AG08395 (cell line): Measurements from ENCODE around the gene DSCAM.
A peak's percentile ranks its signal among the peaks of the same experiment; 100 is the strongest.

Experiments
- DNase-seq: peaks from one replicate; pipeline ENCODE4 v3.0.0; 2012; ENCODE audit warnings: mixed read lengths, low spot score

Gene DSCAM

DNA sequence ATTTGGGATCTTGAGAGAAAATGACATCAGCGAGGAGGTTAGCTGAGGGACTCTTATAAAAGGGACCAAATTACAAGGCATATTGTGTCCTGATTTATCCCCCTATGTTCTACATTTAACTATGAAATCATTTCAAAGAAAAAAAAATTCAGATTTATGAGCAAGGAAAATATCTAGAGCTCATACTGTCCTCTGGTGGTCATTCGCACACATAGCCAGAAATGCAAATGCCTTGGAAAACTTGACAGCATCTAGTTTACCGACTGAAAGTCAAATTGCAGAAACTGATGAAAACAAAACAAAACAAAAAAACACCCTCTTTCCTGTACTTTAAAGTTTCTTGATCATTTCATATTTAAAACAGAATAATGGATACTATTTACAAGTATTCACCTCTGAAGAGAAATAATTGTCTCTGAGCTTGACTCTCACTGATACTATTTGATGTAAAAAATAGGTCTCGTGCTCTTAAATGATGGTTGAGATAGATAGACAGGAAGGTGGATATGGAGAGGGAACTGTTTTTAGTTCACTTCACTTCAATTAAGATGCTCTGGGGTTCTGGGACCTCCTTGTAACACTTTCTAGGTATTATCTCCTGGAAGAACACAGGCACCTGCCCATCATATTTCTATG is 725.9 kb downstream of the DSCAM start:
- DNase-seq: peak; percentile 20

DNA sequence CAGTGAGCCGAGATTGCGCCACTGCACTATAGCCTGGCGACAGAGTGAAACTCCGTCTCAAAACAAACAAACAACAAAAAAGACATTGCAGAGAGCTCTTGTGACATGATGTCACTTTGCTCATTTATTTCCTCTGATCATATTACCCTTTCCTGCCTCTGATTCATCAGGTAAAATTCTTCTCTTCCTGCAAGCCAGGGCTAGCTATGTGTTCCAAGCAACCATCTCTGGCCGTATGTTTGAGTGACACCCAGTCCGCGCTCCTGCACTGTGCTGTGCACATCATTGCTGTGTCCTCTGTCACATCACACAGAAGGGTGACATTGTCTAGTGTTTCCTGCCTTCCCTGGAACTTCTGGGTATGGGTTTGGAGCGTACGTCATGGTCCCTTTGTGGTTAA is 728.4 kb downstream of the DSCAM start:
- DNase-seq: no peak

DNA sequence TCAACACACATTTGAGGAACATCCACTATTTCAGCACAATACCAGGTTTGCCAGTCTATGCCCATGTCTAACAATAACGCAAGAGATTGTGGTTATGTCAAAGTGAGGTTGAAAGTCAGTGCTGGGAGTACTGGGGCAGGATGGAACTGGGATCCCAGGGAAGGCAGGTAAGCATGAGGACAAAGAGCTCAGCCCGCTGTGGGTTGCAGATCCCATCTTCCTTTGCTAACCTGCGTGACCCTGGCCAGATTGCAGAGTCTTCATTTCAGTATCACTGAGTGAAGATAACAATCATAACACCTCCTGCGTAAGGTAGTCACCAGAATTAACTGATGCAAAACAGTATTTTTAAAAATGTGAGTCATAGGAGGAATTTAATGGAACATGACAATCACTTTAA is 729.7 kb downstream of the DSCAM start:
- DNase-seq: no peak

DNA sequence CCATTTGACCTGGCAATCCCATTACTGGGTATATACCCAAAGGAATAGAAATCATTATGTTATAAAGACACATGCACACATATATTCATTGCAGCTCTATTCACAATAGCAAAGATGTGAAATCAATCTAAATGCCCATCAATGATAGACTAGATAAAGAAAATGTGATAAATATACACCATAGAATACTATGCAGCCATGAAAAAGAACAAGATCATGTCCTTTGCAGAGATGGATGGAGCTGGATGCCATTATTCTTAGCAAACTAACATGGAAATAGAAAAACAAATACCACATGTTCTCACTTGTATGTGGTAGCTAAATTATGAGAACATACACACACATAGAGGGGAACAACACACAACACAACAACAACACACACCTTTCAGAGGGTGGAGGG is 731.2 kb downstream of the DSCAM start:
- DNase-seq: no peak

DNA sequence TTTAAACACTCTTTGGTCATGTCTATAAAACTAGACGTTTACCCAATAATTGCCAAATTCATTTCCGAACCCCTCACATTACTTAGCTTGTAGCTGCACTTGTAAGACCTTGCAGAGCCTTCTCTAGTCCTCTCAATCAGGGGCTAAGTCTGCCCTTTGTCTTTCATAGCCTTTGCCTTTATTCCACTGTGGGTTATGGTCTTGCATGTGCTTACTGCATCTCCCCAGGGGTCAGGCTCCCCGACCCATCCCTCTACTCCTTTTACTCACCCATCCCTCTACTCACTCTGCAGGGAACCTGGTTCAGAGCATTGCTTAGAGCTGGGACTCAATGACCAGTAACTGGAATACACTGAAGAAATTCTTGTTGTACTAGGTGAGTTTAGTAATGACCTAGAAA is 744.3 kb downstream of the DSCAM start:
- no peak for DNase-seq

DNA sequence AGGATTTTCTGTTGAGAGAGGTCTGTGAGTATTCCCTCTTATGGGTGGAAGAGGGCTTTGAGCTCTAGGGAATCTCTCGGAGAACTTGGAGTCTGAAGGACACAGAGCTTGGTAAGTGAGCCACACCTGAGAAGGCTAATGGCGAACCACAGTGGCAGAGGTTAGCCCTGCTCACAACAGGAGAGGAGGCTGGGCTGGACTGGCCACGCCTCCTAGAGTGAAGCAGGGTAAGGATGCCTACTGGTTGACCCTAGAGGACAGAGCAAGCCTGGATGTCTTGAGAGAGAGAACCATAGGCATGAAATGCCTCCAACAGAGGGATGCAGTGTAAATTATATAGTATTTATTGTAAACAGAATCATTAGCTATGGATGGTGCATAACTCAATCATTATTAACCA is 747.1 kb downstream of the DSCAM start:
- DNase-seq: no peak

DNA sequence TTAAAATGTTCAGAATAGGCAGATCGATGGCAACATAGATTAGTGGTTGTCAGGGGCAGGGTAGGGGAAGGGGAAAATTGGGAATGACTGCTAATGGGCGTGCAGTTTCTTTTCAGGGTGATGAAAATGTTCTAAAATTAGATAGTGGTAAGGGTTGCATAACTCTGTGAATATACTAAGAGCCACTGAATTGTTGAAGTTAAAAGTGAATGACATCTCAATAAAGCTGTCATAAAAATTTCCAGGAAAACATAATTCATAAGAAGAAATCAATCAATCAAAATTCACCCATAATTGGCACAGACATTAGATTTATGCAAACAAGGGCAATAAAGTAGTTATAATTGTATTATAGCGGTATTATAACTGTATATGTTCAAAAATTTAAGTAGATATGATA is 751.5 kb downstream of the DSCAM start:
- DNase-seq: no peak

DNA sequence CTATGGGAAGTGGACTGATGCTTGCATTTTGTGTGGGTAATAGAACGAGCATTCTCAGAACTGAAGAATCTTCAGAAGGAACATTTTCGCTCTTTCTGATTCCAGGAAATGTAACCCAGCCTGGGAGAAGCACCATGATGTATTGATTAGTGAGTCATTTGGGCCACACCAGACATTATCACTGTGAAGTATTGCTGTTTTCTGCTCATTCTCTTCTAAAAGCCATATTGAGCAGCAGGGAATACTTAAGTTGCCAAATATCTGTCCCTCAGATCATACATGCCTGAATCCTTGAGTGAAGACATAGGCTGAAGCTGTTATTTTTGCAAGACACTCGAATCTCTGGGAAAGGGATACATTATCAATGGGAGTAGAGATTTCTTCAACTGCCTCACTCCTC is 766.6 kb downstream of the DSCAM start:
- DNase-seq: no peak

DNA sequence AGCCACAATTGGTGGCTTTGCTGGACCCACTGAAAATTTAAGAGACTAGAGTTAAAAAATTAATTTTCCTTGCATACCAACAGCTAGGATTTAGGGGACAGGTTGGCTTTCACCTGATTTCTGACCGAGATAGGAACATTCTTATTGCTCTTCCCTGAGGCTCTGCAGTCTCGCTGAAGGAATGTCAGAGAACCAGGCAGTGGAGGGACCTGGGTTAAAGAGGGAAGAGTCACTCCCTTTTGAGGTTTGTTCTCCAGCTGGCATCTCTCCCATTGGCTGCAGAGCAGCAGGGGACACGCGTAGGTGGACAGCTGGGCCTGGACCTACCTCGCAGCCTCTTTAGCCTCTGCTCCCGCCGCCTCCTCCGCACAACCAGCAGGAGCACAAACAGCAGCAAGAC is 772.2 kb downstream of the DSCAM start:
- no peak for DNase-seq

DNA sequence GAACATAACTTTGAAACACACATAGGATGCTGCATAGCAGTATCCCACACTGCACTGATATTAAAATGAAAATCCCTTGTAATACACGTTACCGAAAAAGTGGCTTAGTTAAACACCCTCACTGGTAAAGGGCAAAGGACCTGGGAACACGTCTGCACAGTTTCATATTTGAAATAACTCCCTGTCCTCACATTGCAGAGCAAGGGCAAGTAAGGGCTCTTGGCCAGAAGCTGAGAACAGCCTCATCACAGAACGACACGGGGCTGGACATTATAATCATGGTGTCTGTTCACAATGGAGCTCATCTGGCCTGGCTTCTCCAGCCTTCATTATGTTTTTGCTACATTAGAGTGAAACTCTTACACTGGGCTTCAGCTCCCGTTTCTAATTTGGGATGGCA is 772.8 kb downstream of the DSCAM start:
- DNase-seq: no peak

DNA sequence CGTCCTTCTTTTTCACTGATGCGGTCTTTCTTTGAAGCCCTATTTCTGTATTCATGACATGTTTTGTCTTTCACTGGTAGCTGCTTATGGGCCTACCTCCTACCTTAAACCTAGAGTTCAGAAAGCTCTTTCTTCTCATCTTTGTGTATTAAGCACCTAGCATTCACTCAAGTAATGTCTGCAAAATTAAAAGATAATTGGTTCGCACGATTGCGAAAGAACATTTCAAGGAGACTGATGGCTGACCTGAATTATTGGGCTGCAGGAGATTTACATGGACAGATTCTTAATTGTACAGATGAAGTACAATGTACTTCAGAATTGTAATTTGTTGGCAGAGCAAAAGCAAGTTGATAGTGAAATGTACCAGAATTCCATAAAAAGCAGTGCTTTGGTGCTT is 773.3 kb downstream of the DSCAM start:
- no peak for DNase-seq

DNA sequence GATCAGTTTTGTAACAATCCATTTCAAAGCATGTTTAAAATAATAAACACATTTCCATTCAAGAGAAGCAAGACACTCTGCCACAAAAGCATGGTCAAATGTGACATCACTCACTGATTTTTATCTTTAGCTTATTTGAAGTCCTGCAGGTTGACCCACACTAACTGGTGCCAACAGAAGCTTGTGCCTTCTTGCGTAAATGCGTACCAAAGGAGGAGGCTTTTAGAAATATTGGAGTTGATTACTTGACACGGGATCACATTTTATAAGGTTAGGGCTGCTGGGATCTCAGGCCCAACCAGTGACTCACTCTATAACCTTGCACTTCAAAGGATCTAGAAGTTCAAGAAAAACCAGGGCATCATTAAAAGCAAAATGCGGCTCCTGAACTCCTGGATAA is 776.1 kb downstream of the DSCAM start:
- DNase-seq: no peak

DNA sequence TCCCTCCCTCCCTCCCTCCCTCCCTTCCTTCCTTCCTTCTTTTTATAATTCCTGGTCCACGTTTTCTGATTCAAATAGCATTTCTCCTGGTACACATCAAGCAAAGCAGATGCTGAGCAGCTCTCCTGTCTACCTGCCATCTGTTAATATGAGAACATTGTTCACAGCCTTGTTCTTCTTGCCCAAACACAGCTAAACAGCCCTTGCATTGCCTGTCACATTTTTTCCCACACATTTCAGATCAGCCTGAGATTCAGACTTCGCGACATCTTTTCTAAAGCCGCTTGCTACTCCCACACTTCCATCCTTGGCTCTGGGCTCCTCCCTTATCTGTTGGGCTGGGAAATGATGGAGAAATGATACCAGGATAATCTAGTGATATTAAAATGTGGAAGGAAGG is 779.2 kb downstream of the DSCAM start:
- DNase-seq: no peak

DNA sequence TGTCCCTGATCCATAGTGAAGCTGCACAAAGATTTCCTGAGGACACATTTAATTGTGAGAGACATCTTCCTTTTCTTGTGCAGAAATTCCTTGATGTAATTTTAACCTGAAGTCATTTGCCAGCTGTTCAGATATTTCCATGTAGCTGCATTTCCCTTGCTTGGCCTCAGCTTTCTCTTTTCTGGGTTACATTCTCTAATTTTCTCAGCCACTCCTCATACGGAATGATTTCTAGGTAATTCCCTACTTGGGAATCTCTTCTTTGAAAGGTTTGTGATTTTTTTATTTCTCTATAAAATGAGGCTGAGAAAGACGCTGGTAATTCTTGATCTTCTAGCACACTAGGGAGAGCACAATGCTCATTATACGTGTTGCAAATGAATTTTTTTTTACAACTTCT is 780.7 kb downstream of the DSCAM start:
- DNase-seq: no peak

DNA sequence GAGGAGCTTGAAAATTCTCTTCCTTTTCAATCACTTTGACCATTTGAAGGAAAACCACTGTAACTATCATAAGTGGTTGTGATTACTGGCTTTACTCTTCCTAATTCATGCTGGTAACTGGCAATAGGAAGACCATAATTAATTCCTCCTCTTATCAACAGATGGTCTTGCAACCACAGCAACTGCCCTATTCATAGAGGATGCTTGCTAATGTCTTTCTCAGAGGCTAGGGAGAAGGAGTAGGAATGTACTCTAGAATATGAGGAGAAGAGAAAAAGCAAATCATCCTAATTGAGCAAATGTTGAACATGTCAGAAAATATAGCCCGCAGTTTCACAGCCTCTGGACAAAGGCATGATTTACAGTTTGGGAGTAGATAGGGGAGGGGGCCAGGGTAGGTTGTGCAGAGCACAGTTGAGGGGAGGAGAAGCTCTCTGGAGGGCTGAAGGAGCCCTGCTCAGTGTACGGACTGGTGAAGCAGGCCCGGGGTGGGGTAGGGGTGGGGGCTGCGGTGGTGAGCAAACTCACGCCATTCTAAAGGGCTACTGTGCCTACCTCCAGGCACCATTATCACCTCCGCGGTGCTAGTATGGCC is 786.8 kb downstream of the DSCAM start:
- DNase-seq: no peak

DNA sequence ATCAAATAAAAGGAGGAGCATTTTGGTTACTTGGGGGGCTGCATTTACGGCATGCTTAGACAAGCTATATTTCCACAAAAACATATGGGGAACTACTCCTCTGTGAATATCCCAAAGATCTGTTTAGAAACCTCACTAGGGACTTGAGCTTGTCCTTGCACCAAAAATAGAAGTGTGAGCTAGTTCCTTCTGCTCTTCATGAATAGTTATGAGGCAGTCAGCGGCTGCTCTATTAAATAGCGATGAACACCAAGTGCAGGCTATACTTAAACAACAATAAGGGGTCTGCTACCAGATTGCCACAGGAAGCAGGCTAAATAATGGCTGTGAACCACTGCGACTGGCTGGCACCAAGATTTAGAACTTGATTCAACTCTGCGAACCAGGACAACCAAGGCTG is 789.6 kb downstream of the DSCAM start:
- no peak for DNase-seq

DNA sequence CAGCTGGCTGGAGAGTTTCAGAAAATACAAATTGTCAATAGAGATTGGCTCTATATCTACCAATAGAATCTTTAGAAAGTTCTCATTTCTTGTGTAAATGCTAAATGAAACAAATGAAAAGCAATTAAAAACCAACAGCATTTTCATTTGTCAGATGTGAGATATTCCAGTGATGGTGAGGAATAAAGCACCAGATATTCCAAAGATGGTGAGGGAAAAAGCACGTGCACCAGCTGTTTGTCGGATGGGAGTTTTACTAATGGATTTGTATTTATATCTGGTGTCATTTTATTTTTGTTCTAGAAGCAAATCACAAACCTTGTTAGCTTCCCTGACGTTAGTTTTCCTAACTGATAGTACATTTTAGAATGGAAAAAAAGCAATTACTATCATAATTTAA is 790.9 kb downstream of the DSCAM start:
- DNase-seq: no peak

DNA sequence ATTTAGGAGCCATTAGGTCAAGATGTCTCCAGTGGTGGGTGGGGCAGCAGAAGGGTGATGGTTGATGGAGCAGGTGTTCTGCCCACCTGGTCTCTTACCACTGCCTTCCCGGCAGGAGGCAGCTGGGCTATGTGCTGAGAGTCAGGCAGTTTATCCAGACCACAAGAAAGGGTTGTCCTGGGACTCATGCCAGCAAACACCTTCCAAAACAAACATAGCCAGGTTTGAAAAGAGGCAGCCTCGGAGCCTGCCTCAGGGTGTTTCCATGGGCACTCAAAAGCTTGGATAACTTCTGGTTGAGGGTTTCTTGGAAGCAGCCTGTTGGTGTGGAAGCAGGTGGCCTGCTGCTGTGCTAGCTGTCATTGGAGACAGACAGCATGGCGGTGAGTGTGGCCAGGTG is 792.6 kb downstream of the DSCAM start:
- DNase-seq: no peak

DNA sequence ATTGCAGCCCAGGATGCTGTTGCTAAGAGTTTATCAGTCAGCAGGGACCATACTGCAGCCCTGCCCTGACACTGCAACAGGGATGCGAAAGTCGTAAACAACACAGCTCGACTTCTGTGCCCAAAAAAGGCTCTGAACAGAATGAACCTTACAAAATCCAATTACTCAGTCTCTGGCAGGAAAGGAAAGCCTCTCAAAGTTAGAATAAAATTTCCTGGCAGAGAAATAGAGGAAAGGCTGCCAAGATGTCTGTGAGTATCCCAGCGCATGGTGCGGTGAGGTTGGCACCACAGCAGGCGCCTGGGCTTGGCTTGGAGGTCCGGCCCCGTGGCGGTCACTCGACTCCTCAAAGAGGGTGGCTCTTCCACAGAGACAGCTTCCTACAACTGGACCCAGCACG is 794.0 kb downstream of the DSCAM start:
- peak; percentile 44 for DNase-seq

DNA sequence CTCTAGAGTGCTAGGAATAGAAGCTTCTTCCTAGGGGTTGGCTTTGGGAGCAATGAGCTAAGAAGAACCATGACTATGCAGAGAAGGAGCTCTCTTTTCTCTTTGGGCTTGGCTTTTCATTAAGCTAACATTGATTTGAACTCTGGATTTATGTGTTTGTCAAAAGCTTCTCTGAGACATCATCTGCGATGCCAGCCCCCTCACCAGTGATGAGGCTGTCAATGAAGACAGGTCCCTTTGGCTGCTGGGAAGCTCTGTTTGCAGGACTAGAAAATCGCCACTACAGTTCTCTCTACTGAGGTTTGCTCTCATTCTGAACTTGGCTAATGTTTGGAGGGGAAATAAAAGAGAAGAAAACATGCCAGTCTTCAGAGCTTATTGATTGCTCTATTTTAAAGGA is 794.7 kb downstream of the DSCAM start:
- DNase-seq: no peak

DNA sequence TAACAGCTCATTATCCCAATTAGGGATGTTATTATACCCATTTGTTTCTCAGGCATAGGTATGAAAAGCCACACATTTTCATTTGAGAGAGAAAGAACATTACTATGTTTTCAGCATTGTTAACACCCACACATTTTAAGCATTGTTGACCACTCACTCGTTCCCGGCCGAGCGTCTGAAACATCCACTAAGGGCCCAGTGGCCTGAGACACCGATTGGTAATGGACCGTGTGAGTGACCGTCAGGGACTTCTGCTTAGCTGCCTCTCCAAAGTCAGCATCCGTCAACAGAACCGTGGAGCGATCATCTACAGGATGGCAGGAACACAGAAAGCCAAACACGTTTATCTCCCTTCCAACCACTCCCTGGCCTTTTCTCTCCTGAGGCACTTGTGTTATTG is 795.2 kb downstream of the DSCAM start:
- DNase-seq: no peak

DNA sequence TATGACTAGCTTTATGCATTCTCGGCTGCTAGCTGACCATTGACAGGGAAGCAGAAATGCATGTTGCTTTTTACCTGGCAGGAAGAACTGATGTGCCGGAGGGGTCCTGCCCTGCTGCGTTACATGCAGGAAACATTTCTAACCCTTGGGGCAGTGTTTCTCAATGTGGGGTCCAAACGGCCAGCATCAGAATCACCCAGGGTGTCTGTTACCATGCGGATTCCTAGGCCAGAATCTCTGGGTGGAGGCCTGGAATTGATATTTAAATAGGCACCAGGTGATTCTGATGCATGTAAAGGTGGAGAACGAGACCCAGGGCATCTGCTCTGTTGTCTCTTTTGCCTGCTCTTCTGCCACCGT is 797.0 kb downstream of the DSCAM start:
- no peak for DNase-seq

DNA sequence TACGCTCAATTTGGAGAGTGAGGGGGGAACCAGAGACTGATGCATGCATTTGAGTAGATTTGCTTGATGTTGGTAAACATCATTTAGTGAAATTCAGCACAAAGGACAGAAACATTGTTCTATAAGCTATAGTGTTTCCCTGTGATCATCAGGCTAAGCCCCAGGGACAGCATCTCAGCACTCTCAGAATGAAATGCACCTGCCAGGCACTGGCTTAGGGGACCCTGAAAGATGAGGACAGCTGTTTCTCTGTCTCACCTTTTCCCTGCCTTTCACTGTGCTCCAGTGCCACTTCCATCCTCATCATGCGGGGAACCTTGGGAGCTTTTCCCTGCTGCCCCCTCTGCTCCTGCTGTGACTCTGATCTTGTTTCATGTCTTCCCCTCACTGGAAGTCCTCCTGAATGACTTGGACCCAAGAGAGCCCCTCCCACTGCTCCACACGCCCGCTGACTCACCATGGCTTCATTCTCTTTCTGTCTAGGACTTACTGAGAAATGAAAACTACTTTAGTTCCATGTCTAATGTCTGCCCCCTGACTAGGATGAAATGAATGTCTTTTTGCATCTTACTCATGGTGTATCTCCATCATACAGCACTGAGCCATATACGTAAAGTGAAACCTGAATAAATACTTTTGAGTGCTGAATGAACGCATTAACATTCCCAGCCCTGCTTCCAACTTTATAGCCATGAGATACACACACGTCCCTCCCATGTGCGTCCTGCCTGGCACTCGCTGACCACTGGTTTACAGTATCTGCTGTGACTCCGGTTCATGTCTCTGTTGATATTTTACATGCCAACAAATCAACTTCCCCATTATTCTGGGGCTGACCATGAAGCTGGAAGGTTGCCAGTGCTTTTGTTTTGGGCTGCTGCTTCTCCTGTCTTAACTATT is 797.7 kb downstream of the DSCAM start:
- DNase-seq: peak; percentile 47
